ENCODE measurements around the gene PHOX2A.
"Not testable (repeated sequence)": the region's sequence is repeated elsewhere in the genome, so short reads cannot be mapped to it uniquely, and the experiment has no call there.

Gene PHOX2A

GRCh38 chr11:72204886-72205285 lies 39.1 kb downstream of the PHOX2A start:
- DNase-seq (ENCODE audit: insufficient read length, low spot score) (no peak), FAIRE-seq (no peak)
- TF ChIP-seq CTCF (IDR thresholded peaks at IDR 0.05; ENCODE audit: insufficient read depth, missing control alignments): no peak

GRCh38 chr11:72203163-72203562 lies 40.8 kb downstream of the PHOX2A start:
- no peak for FAIRE-seq
- TF ChIP-seq CTCF (IDR thresholded peaks at IDR 0.05; ENCODE audit: insufficient read depth, missing control alignments): no peak
- no peak for DNase-seq (ENCODE audit: insufficient read length, low spot score)

GRCh38 chr11:72202571-72202970 lies 41.4 kb downstream of the PHOX2A start:
- FAIRE-seq (no peak), DNase-seq (ENCODE audit: insufficient read length, low spot score) (no peak)
- TF ChIP-seq CTCF (IDR thresholded peaks at IDR 0.05; ENCODE audit: insufficient read depth, missing control alignments): no peak

GRCh38 chr11:72201445-72201844 lies 42.5 kb downstream of the PHOX2A start:
- FAIRE-seq: peak; percentile 99
- not testable (repeated sequence) for DNase-seq (ENCODE audit: insufficient read length, low spot score)

- no peak for TF ChIP-seq CTCF (IDR thresholded peaks at IDR 0.05; ENCODE audit: insufficient read depth, missing control alignments)
- FAIRE-seq (no peak), DNase-seq (ENCODE audit: insufficient read length, low spot score) (no peak)
Measured at GRCh38 chr11:72195518-72196270, 48.3 kb downstream of the PHOX2A start.

GRCh38 chr11:72191961-72192381 lies 52.0 kb downstream of the PHOX2A start, which contains the start of gene FOLR1:
TSS of gene FOLR1 (plus strand) at chr11:72192140. CDS start at chr11:72192174, 34 bp downstream.
- TF ChIP-seq CTCF (IDR thresholded peaks at IDR 0.05; ENCODE audit: insufficient read depth, missing control alignments): no peak
- FAIRE-seq: no peak
- no peak for DNase-seq (ENCODE audit: insufficient read length, low spot score)

- FAIRE-seq (no peak), DNase-seq (ENCODE audit: insufficient read length, low spot score) (no peak)
- no peak for TF ChIP-seq CTCF (IDR thresholded peaks at IDR 0.05; ENCODE audit: insufficient read depth, missing control alignments)
Measured at GRCh38 chr11:72190631-72191071, 53.3 kb downstream of the PHOX2A start.

Measured in D721Med (cell line).